ENCODE results near the gene SRPRB.

- TF ChIP-seq FOS (IDR thresholded peaks at IDR 0.05; ENCODE audit: borderline replicate concordance, insufficient read depth, low read length) (no peak), CTCF (IDR thresholded peaks at IDR 0.05; ENCODE audit: extremely low read depth in 1 of 2, insufficient read depth in 1 of 2, low read depth in 1 of 2, low read length in 2 of 2) (no peak), POLR2A (IDR thresholded peaks at IDR 0.05; ENCODE audit: low read depth, low read length) (no peak), MAX (IDR thresholded peaks at IDR 0.05; ENCODE audit: insufficient read depth, insufficient read length) (no peak), MYC (IDR thresholded peaks at IDR 0.05; ENCODE audit: low read depth, low read length) (no peak)
Measured at GRCh38 chr3:133765256-133765655, 40.4 kb upstream of the SRPRB start.
